ENCODE results near the gene STOX2.

DNA sequence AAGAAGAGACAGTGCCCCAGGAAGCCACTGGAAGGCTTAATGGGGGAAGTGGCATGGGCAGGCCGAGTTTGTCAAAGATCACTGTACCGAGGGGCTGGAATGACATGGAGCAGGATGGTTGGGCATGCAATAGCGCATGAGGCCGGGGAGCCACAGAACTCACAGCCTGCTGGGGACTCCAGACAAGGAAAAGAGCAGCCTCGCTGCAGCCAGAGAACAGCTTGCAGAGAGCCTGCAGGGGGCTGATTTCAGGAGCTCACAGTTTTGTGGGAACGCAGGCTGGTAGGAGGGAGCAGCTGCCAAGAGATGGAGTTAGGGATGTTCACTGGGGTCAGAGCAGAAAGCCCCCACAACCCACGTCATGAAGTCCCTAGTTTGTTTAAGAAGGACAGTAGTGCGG lies 45.4 kb downstream of the STOX2 start:
- TF ChIP-seq, protein P1, sequence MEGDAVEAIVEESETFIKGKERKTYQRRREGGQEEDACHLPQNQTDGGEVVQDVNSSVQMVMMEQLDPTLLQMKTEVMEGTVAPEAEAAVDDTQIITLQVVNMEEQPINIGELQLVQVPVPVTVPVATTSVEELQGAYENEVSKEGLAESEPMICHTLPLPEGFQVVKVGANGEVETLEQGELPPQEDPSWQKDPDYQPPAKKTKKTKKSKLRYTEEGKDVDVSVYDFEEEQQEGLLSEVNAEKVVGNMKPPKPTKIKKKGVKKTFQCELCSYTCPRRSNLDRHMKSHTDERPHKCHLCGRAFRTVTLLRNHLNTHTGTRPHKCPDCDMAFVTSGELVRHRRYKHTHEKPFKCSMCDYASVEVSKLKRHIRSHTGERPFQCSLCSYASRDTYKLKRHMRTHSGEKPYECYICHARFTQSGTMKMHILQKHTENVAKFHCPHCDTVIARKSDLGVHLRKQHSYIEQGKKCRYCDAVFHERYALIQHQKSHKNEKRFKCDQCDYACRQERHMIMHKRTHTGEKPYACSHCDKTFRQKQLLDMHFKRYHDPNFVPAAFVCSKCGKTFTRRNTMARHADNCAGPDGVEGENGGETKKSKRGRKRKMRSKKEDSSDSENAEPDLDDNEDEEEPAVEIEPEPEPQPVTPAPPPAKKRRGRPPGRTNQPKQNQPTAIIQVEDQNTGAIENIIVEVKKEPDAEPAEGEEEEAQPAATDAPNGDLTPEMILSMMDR (IDR thresholded peaks at IDR 0.05) = no peak
- TF ChIP-seq RAD21 (IDR thresholded peaks at IDR 0.05; ENCODE audit: low read length) = no peak
- no peak for TF ChIP-seq TEAD4 (IDR thresholded peaks at IDR 0.05; ENCODE audit: borderline replicate concordance, insufficient read depth)
- no peak for TF ChIP-seq EP300 (IDR thresholded peaks at IDR 0.05; ENCODE audit: borderline replicate concordance in 1 of 2, low read depth in 1 of 2, low read length in 1 of 2)
- no peak for TF ChIP-seq TAF1 (IDR thresholded peaks at IDR 0.05; ENCODE audit: borderline replicate concordance, low read depth, low read length)
- TF ChIP-seq FOXM1 (IDR thresholded peaks at IDR 0.05; ENCODE audit: low read depth) = no peak
- TF ChIP-seq POLR2AphosphoS5 (IDR thresholded peaks at IDR 0.05; ENCODE audit: low read depth, low read length) = no peak
- TF ChIP-seq, protein P2, sequence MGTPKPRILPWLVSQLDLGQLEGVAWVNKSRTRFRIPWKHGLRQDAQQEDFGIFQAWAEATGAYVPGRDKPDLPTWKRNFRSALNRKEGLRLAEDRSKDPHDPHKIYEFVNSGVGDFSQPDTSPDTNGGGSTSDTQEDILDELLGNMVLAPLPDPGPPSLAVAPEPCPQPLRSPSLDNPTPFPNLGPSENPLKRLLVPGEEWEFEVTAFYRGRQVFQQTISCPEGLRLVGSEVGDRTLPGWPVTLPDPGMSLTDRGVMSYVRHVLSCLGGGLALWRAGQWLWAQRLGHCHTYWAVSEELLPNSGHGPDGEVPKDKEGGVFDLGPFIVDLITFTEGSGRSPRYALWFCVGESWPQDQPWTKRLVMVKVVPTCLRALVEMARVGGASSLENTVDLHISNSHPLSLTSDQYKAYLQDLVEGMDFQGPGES (IDR thresholded peaks at IDR 0.05; ENCODE audit: low read depth, low read length) = no peak
- no peak for TF ChIP-seq MXI1 (IDR thresholded peaks at IDR 0.05; ENCODE audit: low read depth, low read length)
- no peak for TF ChIP-seq RCOR1 (IDR thresholded peaks at IDR 0.05; ENCODE audit: low read length)
- TF ChIP-seq, protein P3, sequence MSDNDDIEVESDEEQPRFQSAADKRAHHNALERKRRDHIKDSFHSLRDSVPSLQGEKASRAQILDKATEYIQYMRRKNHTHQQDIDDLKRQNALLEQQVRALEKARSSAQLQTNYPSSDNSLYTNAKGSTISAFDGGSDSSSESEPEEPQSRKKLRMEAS (IDR thresholded peaks at IDR 0.05; ENCODE audit: low read depth) = no peak

Measured in SK-N-SH (cell line).